ENCODE data around the gene LRIT1.

The LRIT1 gene

DNA sequence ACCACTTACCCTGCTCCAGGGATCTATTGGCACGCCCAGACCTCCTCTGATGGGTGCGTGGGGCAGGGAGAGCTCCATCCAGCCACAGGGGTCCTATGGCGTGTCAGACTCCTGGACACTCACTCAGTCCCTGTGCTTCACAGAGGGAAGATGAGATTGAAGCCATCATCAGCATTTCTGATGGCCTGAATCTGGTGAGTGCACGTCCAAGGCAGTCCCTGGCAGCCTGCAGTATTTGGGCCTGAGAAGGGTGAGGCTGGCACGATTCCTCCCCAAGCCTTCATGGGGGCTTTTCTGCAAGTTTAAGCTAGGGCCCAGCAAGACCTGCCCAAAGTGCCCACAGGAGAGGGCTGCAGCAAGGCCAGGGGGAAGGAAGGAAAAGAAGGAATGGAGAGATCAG is 43.7 kb downstream of the LRIT1 start:
- TF ChIP-seq, protein P1, sequence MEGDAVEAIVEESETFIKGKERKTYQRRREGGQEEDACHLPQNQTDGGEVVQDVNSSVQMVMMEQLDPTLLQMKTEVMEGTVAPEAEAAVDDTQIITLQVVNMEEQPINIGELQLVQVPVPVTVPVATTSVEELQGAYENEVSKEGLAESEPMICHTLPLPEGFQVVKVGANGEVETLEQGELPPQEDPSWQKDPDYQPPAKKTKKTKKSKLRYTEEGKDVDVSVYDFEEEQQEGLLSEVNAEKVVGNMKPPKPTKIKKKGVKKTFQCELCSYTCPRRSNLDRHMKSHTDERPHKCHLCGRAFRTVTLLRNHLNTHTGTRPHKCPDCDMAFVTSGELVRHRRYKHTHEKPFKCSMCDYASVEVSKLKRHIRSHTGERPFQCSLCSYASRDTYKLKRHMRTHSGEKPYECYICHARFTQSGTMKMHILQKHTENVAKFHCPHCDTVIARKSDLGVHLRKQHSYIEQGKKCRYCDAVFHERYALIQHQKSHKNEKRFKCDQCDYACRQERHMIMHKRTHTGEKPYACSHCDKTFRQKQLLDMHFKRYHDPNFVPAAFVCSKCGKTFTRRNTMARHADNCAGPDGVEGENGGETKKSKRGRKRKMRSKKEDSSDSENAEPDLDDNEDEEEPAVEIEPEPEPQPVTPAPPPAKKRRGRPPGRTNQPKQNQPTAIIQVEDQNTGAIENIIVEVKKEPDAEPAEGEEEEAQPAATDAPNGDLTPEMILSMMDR (conservative IDR thresholded peaks at IDR 0.05; ENCODE audit: low read depth) = no peak
- ChIA-PET CTCF (no interaction called here), POLR2A (ENCODE audit: low non-redundant PET) (no interaction called here)
- H3K27ac ChIP-seq = no peak overlapping the region
- DNase-seq (ENCODE audit: low spot score) = no peak

DNA sequence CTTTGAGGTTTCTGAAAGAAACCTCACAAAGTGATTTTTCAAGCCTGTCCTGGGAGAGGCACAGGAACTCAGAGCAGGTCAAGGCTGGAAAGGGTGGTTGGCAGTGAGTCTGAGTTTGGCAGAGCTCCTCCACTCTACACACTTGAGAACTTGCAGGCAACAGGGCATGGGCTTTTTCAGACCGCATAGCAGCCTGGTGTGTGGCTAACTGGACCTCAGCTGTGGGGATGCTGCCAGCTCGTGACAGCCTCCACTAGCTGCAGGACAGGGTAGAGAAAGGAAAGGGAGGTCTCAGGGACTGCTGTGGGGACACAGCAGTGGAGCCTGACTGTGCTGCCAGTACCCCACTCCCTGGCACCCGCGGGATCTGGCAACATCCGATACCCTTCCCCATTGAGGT is 44.4 kb downstream of the LRIT1 start:
- DNase-seq (ENCODE audit: low spot score) = no peak
- POLR2A ChIA-PET (ENCODE audit: low non-redundant PET) = no interaction called here
- CTCF ChIA-PET = interaction anchor here (0.5 kb wide), 1 partner anchor 90 kb away, joined by 4 read pairs; no protein-coding TSS in a partner anchor
- no peak overlapping the region for H3K27ac ChIP-seq
- TF ChIP-seq, protein P1 (conservative IDR thresholded peaks at IDR 0.05; ENCODE audit: low read depth) = no peak

DNA sequence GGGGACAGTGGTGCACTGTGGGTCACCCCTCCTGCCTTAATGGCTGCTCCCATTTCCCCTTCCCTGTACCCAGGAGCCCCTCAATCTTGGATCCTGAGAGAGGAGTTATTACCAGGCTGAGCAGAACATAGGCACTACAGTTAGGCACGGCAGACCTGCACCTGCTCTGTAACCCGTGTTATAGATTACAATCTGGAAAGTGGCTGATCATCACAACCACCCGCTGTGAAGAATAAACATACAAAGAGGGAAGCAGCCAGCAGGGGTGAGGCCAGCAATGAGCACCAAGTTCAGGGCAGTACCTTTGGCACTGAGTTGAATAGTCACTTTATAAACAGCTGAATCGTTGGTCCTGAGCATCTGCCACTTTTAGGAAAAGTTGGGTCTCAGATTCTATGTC is 45.3 kb downstream of the LRIT1 start:
- CTCF ChIA-PET = no interaction called here
- DNase-seq (ENCODE audit: low spot score) = no peak
- TF ChIP-seq, protein P1 (conservative IDR thresholded peaks at IDR 0.05; ENCODE audit: low read depth) = no peak
- POLR2A ChIA-PET (ENCODE audit: low non-redundant PET) = no interaction called here
- no peak overlapping the region for H3K27ac ChIP-seq

DNA sequence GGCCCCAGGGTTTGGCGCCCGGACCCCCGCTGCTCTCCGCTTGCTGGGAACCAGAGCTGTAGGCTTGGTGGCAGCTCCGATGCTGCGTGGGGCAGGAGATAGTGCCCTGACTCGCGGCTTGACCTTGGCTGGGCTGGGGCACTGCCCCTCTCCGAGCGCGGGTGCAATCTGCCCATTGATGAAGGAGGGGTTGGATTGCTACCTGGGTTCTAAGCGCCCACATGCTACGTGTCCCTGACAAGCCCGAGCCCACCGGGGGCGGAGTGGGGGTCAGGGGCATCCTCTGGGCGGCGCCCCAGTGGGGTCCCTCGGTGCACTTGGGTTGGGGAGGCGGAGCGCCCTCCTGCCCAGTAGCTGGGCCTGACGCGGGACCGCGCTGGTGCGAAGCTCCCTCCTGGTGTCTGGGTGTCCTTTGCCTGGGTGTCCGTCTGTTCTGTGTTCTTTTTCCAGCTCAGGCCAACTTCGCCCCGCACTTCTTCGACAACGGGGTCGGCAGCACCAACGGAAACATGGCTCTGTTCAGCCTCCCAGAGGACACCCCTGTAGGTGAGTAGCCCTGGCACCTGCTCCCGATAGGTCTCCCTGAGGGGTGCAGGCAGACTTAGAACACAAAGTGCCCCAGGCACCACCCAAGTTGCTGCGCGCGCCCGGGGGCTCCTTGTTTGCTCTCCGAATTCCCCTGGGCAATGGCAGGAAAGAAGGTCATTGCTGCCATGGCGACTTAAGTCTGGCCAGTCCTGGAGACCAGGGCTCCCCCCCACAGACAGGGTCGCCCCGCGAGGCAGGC is 46.1 kb downstream of the LRIT1 start:
- POLR2A ChIA-PET (ENCODE audit: low non-redundant PET) = no interaction called here
- no peak overlapping the region for H3K27ac ChIP-seq
- no peak for DNase-seq (ENCODE audit: low spot score)
- CTCF ChIA-PET = no interaction called here
- TF ChIP-seq, protein P1 (conservative IDR thresholded peaks at IDR 0.05; ENCODE audit: low read depth) = no peak

DNA sequence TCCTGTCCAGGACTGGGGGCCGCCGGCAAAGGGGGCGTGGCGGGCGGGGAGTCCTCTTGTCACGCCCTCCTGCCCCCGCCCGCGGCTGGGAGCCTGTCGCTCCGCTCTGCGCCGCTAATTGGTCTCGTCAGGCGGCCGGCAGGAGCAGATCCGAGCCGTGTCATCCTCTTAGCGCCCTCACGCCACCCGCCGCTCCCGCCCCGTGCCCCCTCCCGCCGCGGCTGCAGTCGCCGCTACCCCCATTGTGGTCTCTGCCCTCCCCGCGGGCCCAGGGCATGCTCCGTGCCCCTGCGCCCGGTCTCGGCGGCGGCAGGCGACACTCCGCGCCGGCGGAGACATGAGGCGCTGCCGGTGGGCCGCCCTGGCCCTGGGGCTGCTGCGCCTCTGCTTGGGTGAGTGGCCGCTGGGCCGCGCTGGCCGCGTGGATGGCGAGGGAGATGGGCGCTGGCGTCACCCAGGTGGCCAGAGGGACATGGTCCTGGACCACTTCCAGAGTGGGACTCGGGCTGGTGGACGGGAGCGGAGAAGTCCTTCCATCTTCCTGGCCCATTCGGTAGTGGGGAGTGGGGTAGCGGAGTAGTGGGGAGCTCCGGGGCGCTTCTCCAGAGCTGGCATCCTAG is 46.8 kb downstream of the LRIT1 start, which contains the start of gene CDHR1:
Gene CDHR1 (plus strand): TSS at position 114 of the 620 bp plus-strand sequence. CDS start 224 bp downstream, at position 338.
- CTCF ChIA-PET = no interaction called here
- peak; percentile 43 for DNase-seq (ENCODE audit: low spot score)
- POLR2A ChIA-PET (ENCODE audit: low non-redundant PET) = no interaction called here
- TF ChIP-seq, protein P1 (conservative IDR thresholded peaks at IDR 0.05; ENCODE audit: low read depth) = no peak
- no peak within 1 kb of the TSS for H3K27ac ChIP-seq

DNA sequence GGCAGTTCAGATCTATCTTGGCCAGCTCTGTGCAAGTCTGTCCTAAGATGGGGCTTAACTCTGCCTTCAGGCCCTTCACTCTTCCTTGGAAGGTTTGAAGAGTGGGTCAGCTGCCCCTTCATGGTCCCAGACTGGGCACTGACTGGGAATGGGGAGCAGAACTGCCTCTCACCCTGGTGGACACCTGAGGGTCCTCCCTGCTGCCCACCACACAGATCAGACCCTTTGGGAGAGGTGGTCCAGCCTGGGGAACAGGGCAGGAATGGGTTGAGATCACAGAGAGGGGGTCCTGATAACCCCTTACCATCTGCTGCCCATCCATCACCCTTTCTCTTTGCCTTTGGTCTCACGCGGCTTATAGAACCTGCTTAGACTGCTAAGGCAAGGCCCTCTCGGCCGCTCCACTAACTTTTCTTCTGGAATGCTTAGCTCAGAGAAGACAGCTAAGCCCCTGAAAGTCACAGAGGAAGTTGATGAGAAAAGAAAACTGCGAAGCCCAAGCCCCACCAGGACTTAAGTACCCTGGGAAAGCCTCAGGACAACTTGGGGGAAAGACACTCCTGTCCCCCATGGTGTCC is 47.4 kb downstream of the LRIT1 start:
- POLR2A ChIA-PET (ENCODE audit: low non-redundant PET) = no interaction called here

More for the DNA sequence above, 47.4 kb downstream of the LRIT1 start:
- TF ChIP-seq, protein P1 (conservative IDR thresholded peaks at IDR 0.05; ENCODE audit: low read depth) = no peak
- no peak for DNase-seq (ENCODE audit: low spot score)
- H3K27ac ChIP-seq = no peak overlapping the region
- CTCF ChIA-PET = no interaction called here
